Fibroblast of mammary gland (primary cell): ENCODE data around the gene NME7.
"Not testable (repeated sequence)": the region's sequence is repeated elsewhere in the genome, so short reads cannot be mapped to it uniquely, and the experiment has no call there.

ENCODE experiments used
- DNase-seq: peaks from one replicate; pipeline ENCODE4 v3.0.0-alpha.2; 2010; ENCODE audit warnings: low read depth
- H3K4me3 ChIP-seq: 2 replicates; pipeline ENCODE4 v1.5.1; 2011; ENCODE audit warnings: low read depth, mild to moderate bottlenecking, low read length, moderate library complexity; ENCODE audit not compliant: control insufficient read depth
- CTCF ChIP-seq: conservative IDR thresholded peaks from 2 replicates; pipeline ENCODE4 v1.5.1; 2011; ENCODE audit warnings: low read depth, low read length, inconsistent platforms; ENCODE audit not compliant: control insufficient read depth, insufficient read depth

Gene NME7

GRCh38 chr1:169200319-169200718, 167.3 kb downstream of the NME7 start:
- TF ChIP-seq CTCF = no peak
- DNase-seq = no peak
- H3K4me3 ChIP-seq = no peak overlapping the region

- no peak for TF ChIP-seq CTCF
- H3K4me3 ChIP-seq = no peak overlapping the region
- no peak for DNase-seq
Observed at GRCh38 chr1:169196581-169196980, 171.0 kb downstream of the NME7 start.

- H3K4me3 ChIP-seq = no peak overlapping the region
- no peak for DNase-seq
- TF ChIP-seq CTCF = no peak
Observed at GRCh38 chr1:169196161-169196560, 171.4 kb downstream of the NME7 start.

GRCh38 chr1:169193191-169193850, 174.3 kb downstream of the NME7 start:
- DNase-seq = peak; percentile 23
- H3K4me3 ChIP-seq = no peak overlapping the region
- no peak for TF ChIP-seq CTCF

GRCh38 chr1:169186106-169186505, 181.5 kb downstream of the NME7 start:
- H3K4me3 ChIP-seq = no peak overlapping the region
- DNase-seq = no peak
- no peak for TF ChIP-seq CTCF

GRCh38 chr1:169184812-169185211, 182.8 kb downstream of the NME7 start:
- no peak for TF ChIP-seq CTCF
- no peak overlapping the region for H3K4me3 ChIP-seq
- no peak for DNase-seq

GRCh38 chr1:169180174-169180573, 187.4 kb downstream of the NME7 start:
- no peak for TF ChIP-seq CTCF
- no peak overlapping the region for H3K4me3 ChIP-seq
- DNase-seq = no peak

GRCh38 chr1:169179431-169179830, 188.2 kb downstream of the NME7 start:
- not testable (repeated sequence) for DNase-seq, H3K4me3 ChIP-seq
